HEK293 (cell line): ENCODE data around the gene CAMK2B.

Experiments
- CTCF ChIA-PET: fragments of 350-600 bp; formaldehyde crosslinking; extraction: SDS; loops from one replicate; lab custom pipeline; 2021; ENCODE audit warnings: antibody characterized with exemption; lab: Yijun Ruan, JAX
- POLR2A ChIA-PET: fragments of 300-600 bp; formaldehyde crosslinking; extraction: SDS; loops from one replicate; lab custom pipeline; 2020; ENCODE audit warnings: antibody characterized with exemption, inconsistent platforms; lab: Yijun Ruan, JAX
- H3K27ac ChIP-seq: fragments of 200-500 bp; sonication (Bioruptor generic); 2 replicates; pipeline ENCODE4 v1.5.1; 2014; ENCODE audit warnings: low read depth, low read length, control low read depth, inconsistent platforms; ENCODE audit errors: extremely low read depth
- H3K36me3 ChIP-seq, 2 experiments: fragments of 200-500 bp in 1 of 2; sonication (Bioruptor generic) in 1 of 2; 1 replicate in 1 of 2; 2 replicates in 1 of 2; pipeline ENCODE4 v1.5.1; 2014 to 2017; ENCODE audit warnings: inconsistent platforms in 2 of 2, low read length in 2 of 2; ENCODE audit not compliant: control insufficient read depth in 2 of 2, insufficient read depth in 1 of 2
- H3K4me1 ChIP-seq: fragments of 200-500 bp; sonication (Bioruptor generic); 2 replicates; pipeline ENCODE4 v1.5.1; 2014; ENCODE audit warnings: mild to moderate bottlenecking, low read length, inconsistent platforms; ENCODE audit not compliant: control insufficient read depth, insufficient read depth
- H3K4me3 ChIP-seq: 2 replicates; pipeline ENCODE4 v1.5.1; 2011; ENCODE audit warnings: low read depth, mild to moderate bottlenecking, control low read depth, low read length, moderate library complexity
- H3K9me3 ChIP-seq: fragments of 200-500 bp; sonication (Bioruptor generic); 2 replicates; pipeline ENCODE4 v1.5.1; 2014; ENCODE audit warnings: low read depth, low read length, inconsistent platforms; ENCODE audit not compliant: control insufficient read depth, insufficient read depth
- BCL11A ChIP-seq: fragments of 450-650 bp; formaldehyde crosslinking; IDR thresholded peaks from 2 replicates; pipeline ENCODE4 v1.5.1; 2016; ENCODE audit warnings: low read depth, missing biosample characterization, missing genetic modification characterization
- FEZF1 ChIP-seq: fragments of 450-650 bp; formaldehyde crosslinking; IDR thresholded peaks from 2 replicates; pipeline ENCODE4 v1.5.1; 2016; ENCODE audit warnings: missing biosample characterization, missing genetic modification characterization
- KLF1 ChIP-seq: fragments of 450-650 bp; formaldehyde crosslinking; IDR thresholded peaks from 2 replicates; pipeline ENCODE4 v1.5.1; 2016; ENCODE audit warnings: missing biosample characterization, missing genetic modification characterization
- MYNN ChIP-seq: fragments of 450-650 bp; formaldehyde crosslinking; IDR thresholded peaks from 2 replicates; pipeline ENCODE4 v1.5.1; 2016; ENCODE audit warnings: missing biosample characterization, missing genetic modification characterization, borderline replicate concordance
- MZF1 ChIP-seq: fragments of 450-650 bp; formaldehyde crosslinking; IDR thresholded peaks from 2 replicates; pipeline ENCODE4 v1.5.1; 2017; ENCODE audit warnings: missing biosample characterization, missing genetic modification characterization, borderline replicate concordance
- OVOL3 ChIP-seq: fragments of 450-650 bp; formaldehyde crosslinking; IDR thresholded peaks from 2 replicates; pipeline ENCODE4 v1.5.1; 2016; ENCODE audit warnings: missing biosample characterization, missing genetic modification characterization
- PATZ1 ChIP-seq: fragments of 450-650 bp; formaldehyde crosslinking; IDR thresholded peaks from 2 replicates; pipeline ENCODE4 v1.5.1; 2016; ENCODE audit warnings: missing biosample characterization, missing genetic modification characterization
- PRDM1 ChIP-seq: fragments of 450-650 bp; formaldehyde crosslinking; IDR thresholded peaks from 2 replicates; pipeline ENCODE4; 2016; ENCODE audit warnings: missing biosample characterization, missing genetic modification characterization
- SALL2 ChIP-seq: fragments of 450-650 bp; formaldehyde crosslinking; IDR thresholded peaks from 2 replicates; pipeline ENCODE4 v1.5.0; 2017; ENCODE audit warnings: missing biosample characterization, mild to moderate bottlenecking, missing genetic modification characterization, borderline replicate concordance
- SCRT2 ChIP-seq: fragments of 450-650 bp; formaldehyde crosslinking; IDR thresholded peaks from 2 replicates; pipeline ENCODE4 v1.5.1; 2016; ENCODE audit warnings: missing biosample characterization, missing genetic modification characterization
- SETDB1 ChIP-seq: IDR thresholded peaks from one replicate; pipeline ENCODE4 v1.6.1; 2017; ENCODE audit warnings: mild to moderate bottlenecking, low read length, moderate library complexity, mixed read lengths; ENCODE audit not compliant: insufficient read length
- ZBTB26 ChIP-seq: fragments of 450-650 bp; formaldehyde crosslinking; optimal IDR thresholded peaks from 2 replicates; pipeline ENCODE3; 2016; ENCODE audit warnings: missing biosample characterization, mild to moderate bottlenecking, missing genetic modification characterization
- ZBTB48 ChIP-seq: fragments of 450-650 bp; formaldehyde crosslinking; IDR thresholded peaks from 2 replicates; pipeline ENCODE4 v1.5.1; 2016; ENCODE audit warnings: missing biosample characterization, missing genetic modification characterization
- ZNF112 ChIP-seq: fragments of 450-650 bp; formaldehyde crosslinking; IDR thresholded peaks from 2 replicates; pipeline ENCODE4 v1.5.0; 2017; ENCODE audit warnings: missing biosample characterization, missing genetic modification characterization
- ZNF175 ChIP-seq: fragments of 450-650 bp; formaldehyde crosslinking; IDR thresholded peaks from 2 replicates; pipeline ENCODE4 v1.5.1; 2016; ENCODE audit warnings: missing biosample characterization, missing genetic modification characterization
- ZNF202 ChIP-seq: fragments of 450-650 bp; formaldehyde crosslinking; IDR thresholded peaks from 2 replicates; pipeline ENCODE4 v1.5.1; 2016; ENCODE audit warnings: missing biosample characterization, missing genetic modification characterization, borderline replicate concordance
- ZNF223 ChIP-seq: fragments of 450-650 bp; formaldehyde crosslinking; IDR thresholded peaks from 2 replicates; pipeline ENCODE4 v1.5.1; 2016; ENCODE audit warnings: missing biosample characterization, missing genetic modification characterization
- ZNF280C ChIP-seq: fragments of 450-650 bp; formaldehyde crosslinking; IDR thresholded peaks from 2 replicates; pipeline ENCODE4 v1.5.1; 2016; ENCODE audit warnings: missing biosample characterization, missing genetic modification characterization
- ZNF311 ChIP-seq: fragments of 450-650 bp; formaldehyde crosslinking; IDR thresholded peaks from 2 replicates; pipeline ENCODE4 v1.5.1; 2017; ENCODE audit warnings: missing biosample characterization, missing genetic modification characterization, borderline replicate concordance
- ZNF341 ChIP-seq: fragments of 450-650 bp; formaldehyde crosslinking; IDR thresholded peaks from 2 replicates; pipeline ENCODE4; 2016; ENCODE audit warnings: low read depth, missing biosample characterization, missing genetic modification characterization
- ZNF354C ChIP-seq: fragments of 450-650 bp; formaldehyde crosslinking; IDR thresholded peaks from 2 replicates; pipeline ENCODE4 v1.5.1; 2016; ENCODE audit warnings: missing biosample characterization, missing genetic modification characterization, low read depth, borderline replicate concordance
- ZNF391 ChIP-seq: fragments of 450-650 bp; formaldehyde crosslinking; IDR thresholded peaks from 2 replicates; pipeline ENCODE4 v1.5.1; 2016; ENCODE audit warnings: low read depth, missing biosample characterization, missing genetic modification characterization, borderline replicate concordance
- ZNF473 ChIP-seq: fragments of 450-650 bp; formaldehyde crosslinking; IDR thresholded peaks from 2 replicates; pipeline ENCODE4 v1.5.1; 2017; ENCODE audit warnings: missing biosample characterization, missing genetic modification characterization
- ZNF501 ChIP-seq: fragments of 450-650 bp; formaldehyde crosslinking; IDR thresholded peaks from 2 replicates; pipeline ENCODE4 v1.5.1; 2016; ENCODE audit warnings: missing biosample characterization, missing genetic modification characterization
- ZNF560 ChIP-seq: fragments of 450-650 bp; formaldehyde crosslinking; IDR thresholded peaks from 2 replicates; pipeline ENCODE4 v1.5.1; 2017; ENCODE audit warnings: missing biosample characterization, missing genetic modification characterization, borderline replicate concordance
- ZNF639 ChIP-seq: fragments of 450-650 bp; formaldehyde crosslinking; IDR thresholded peaks from 2 replicates; pipeline ENCODE4 v1.5.1; 2016; ENCODE audit warnings: missing biosample characterization, missing genetic modification characterization
- ZNF692 ChIP-seq: fragments of 450-650 bp; formaldehyde crosslinking; IDR thresholded peaks from 2 replicates; pipeline ENCODE4 v1.5.1; 2016; ENCODE audit warnings: missing biosample characterization, missing genetic modification characterization
- ZNF701 ChIP-seq: fragments of 450-650 bp; formaldehyde crosslinking; IDR thresholded peaks from 2 replicates; pipeline ENCODE4 v1.5.1; 2016; ENCODE audit warnings: missing biosample characterization, missing genetic modification characterization

CAMK2B gene

GRCh38 chr7:44257618-44258422 is 67.6 kb downstream of the CAMK2B start:
- Histone ChIP-seq H3K4me1 (no peaks in the 10 kb centered on the region), H3K36me3 (no peaks in the 10 kb centered on the region), H3K4me3 (no peak overlapping the region), H3K9me3 (no peaks in the 10 kb centered on the region), H3K27ac (no peak overlapping the region)
- ChIA-PET POLR2A (no interaction called here), CTCF (interaction anchor here (0.6 to 1.6 kb wide), 4 partner anchors 11 to 31 kb away, joined by 3 to 4 read pairs (median 4); no protein-coding TSS in a partner anchor)
- TF ChIP-seq SALL2 (tag by site-specific recombination) (no peak), ZNF341 (tag by site-specific recombination) (no peak), ZBTB26 (tag by site-specific recombination) (peak; percentile 15), ZNF223 (tag by site-specific recombination) (no peak), PRDM1 (tag by site-specific recombination) (peak; percentile 23; the same call in 1 of the 2 replicates), MYNN (tag by site-specific recombination) (no peak), ZNF560 (tag by site-specific recombination) (no peak), ZNF280C (no peak), ZBTB48 (tag by site-specific recombination) (0 out of 2 replicates have a peak, but pooled peaks have one; percentile 14), ZNF202 (tag by site-specific recombination) (no peak), MZF1 (tag by site-specific recombination) (no peak), SETDB1 (no peak), ZNF354C (tag by site-specific recombination) (no peak), ZNF501 (no peak), FEZF1 (tag by site-specific recombination) (no peak), SCRT2 (tag by site-specific recombination) (no peak), ZNF112 (tag by site-specific recombination) (no peak), BCL11A (tag by site-specific recombination) (no peak), ZNF701 (tag by site-specific recombination) (no peak), PATZ1 (tag by site-specific recombination) (0 out of 2 replicates have a peak, but pooled peaks have one; percentile 20), ZNF311 (tag by site-specific recombination) (no peak), ZNF639 (tag by site-specific recombination) (no peak), ZNF692 (no peak), ZNF391 (tag by site-specific recombination) (no peak), ZNF175 (tag by site-specific recombination) (no peak), OVOL3 (tag by site-specific recombination) (no peak), ZNF473 (tag by site-specific recombination) (no peak), KLF1 (tag by site-specific recombination) (no peak)
